ENCODE measurements around the gene MPDZ. TPM values are rescaled to one million over a fixed set of nuclear protein-coding genes. Genes with fewer than 3 reads are reported as not detected.

The MPDZ gene
- total RNA-seq, 1 donor from 2014 or later: 88.3 TPM

DNA sequence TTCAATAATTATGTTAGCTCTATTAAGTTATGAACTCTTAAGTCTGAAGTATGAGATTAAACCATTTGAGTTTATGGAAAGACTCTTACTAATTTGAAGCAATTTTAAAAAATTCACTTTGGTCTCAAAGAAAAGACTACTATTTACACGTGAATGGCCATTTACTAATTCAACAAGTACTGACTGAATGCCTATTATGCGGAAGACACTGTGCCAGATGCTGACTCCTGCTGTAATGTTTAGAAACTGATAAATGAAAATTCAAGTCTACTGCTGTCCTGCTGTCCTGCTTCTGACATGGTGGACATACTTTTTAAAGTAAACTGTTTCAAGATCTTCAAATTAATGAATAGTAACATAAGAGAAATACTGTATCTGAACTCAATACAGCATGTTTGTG lies 116.2 kb downstream of the MPDZ start:
- Histone ChIP-seq H3K4me3 (no peak overlapping the region), H3K27ac (no peak overlapping the region), H3K36me3 (no peaks in the 10 kb centered on the region), H3K4me2 (no peak overlapping the region), H3K9ac (no peak overlapping the region), H2AFZ (replicated peaks) (no peak overlapping the region), H3K79me2 (ENCODE audit: low read depth) (no peaks in the 10 kb centered on the region), H3K27me3 (no peaks in the 10 kb centered on the region), H3K4me1 (peaks cover 14% of the 10 kb centered on the region), H3F3A (ENCODE audit: low read depth) (no peaks in the 10 kb centered on the region), H3K9me3 (ENCODE audit: low read depth) (no peaks in the 10 kb centered on the region), H4K20me1 (ENCODE audit: low read depth) (no peaks in the 10 kb centered on the region)
- no peaks in the 10 kb centered on the region for H3K27me3 Mint-ChIP-seq (ENCODE audit: insufficient read depth, low read depth)
- H3K36me3 Mint-ChIP-seq: peaks cover 28% of the 10 kb centered on the region
- TF ChIP-seq, protein P1, sequence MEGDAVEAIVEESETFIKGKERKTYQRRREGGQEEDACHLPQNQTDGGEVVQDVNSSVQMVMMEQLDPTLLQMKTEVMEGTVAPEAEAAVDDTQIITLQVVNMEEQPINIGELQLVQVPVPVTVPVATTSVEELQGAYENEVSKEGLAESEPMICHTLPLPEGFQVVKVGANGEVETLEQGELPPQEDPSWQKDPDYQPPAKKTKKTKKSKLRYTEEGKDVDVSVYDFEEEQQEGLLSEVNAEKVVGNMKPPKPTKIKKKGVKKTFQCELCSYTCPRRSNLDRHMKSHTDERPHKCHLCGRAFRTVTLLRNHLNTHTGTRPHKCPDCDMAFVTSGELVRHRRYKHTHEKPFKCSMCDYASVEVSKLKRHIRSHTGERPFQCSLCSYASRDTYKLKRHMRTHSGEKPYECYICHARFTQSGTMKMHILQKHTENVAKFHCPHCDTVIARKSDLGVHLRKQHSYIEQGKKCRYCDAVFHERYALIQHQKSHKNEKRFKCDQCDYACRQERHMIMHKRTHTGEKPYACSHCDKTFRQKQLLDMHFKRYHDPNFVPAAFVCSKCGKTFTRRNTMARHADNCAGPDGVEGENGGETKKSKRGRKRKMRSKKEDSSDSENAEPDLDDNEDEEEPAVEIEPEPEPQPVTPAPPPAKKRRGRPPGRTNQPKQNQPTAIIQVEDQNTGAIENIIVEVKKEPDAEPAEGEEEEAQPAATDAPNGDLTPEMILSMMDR (IDR thresholded peaks at IDR 0.05): no peak
- TF ChIP-seq EZH2phosphoT487 (IDR thresholded peaks at IDR 0.05) (no peak), EZH2 (IDR thresholded peaks at IDR 0.05) (no peak)
- no peak overlapping the region for H3K27ac Mint-ChIP-seq
- DNase-seq (ENCODE audit: low spot score): no peak
- peaks cover 27% of the 10 kb centered on the region for H3K4me1 Mint-ChIP-seq
- no peak overlapping the region for H3K4me3 Mint-ChIP-seq
- no peaks in the 10 kb centered on the region for H3K9me3 Mint-ChIP-seq

DNA sequence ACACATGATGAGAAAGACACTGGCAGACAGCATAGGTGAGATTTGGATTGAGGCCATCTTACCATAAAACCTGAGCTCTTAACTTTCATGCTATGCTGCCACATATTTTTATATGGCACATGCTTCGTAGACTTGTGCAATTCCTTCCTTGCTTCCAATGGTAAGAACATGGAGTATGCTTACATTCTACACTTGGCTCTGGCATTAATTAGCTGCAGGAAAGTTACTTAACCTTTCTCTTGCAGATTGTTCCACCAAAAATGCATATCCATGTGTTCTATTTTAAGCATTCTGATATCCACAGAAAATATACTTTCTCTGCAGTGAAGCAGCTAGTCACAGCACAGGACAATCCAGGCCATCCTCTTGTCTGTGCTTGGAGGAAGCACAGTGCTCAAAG lies 119.4 kb downstream of the MPDZ start:
- H4K20me1 ChIP-seq (ENCODE audit: low read depth): no peaks in the 10 kb centered on the region
- no peaks in the 10 kb centered on the region for H3K36me3 ChIP-seq
- no peaks in the 10 kb centered on the region for H3F3A ChIP-seq (ENCODE audit: low read depth)
- no peaks in the 10 kb centered on the region for H3K27me3 ChIP-seq
- no peak overlapping the region for H3K4me3 ChIP-seq
- peaks cover 14% of the 10 kb centered on the region for H3K4me1 ChIP-seq
- H3K27ac ChIP-seq: no peak overlapping the region
- no peak overlapping the region for H2AFZ ChIP-seq (replicated peaks)
- H3K9ac ChIP-seq: no peak overlapping the region
- no peak for DNase-seq (ENCODE audit: low spot score)
- Mint-ChIP-seq H3K9me3 (no peaks in the 10 kb centered on the region), H3K4me3 (no peak overlapping the region), H3K4me1 (peaks cover 17% of the 10 kb centered on the region), H3K27me3 (ENCODE audit: insufficient read depth, low read depth) (no peaks in the 10 kb centered on the region), H3K27ac (no peak overlapping the region), H3K36me3 (peaks cover 27% of the 10 kb centered on the region)
- no peaks in the 10 kb centered on the region for H3K79me2 ChIP-seq (ENCODE audit: low read depth)
- TF ChIP-seq, protein P1 (IDR thresholded peaks at IDR 0.05): no peak
- no peak for TF ChIP-seq EZH2 (IDR thresholded peaks at IDR 0.05)
- no peak for TF ChIP-seq EZH2phosphoT487 (IDR thresholded peaks at IDR 0.05)
- H3K4me2 ChIP-seq: no peak overlapping the region
- no peaks in the 10 kb centered on the region for H3K9me3 ChIP-seq (ENCODE audit: low read depth)

DNA sequence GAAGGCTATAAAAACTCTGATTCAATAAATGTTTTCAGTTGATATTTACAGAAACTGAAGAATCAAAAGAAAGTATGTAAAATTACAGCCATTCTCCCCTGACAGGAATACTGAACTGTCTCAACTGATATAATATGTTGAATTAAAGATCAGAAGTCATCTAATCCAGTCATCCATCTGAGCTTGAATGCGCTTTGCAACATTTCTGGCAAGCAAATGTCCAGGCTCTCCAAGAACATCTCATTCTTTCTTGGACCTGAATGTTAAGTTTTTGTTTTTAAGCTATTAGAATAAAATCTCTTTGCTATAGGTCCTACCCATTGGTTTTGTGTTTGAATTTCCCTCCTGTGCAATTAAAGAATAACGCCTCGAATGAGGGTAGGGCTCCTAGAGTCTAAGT lies 120.5 kb downstream of the MPDZ start:
- no peak overlapping the region for H2AFZ ChIP-seq (replicated peaks)
- H3K9me3 ChIP-seq (ENCODE audit: low read depth): no peaks in the 10 kb centered on the region
- Mint-ChIP-seq H3K27me3 (ENCODE audit: insufficient read depth, low read depth) (no peaks in the 10 kb centered on the region), H3K36me3 (peaks cover 27% of the 10 kb centered on the region), H3K27ac (no peak overlapping the region), H3K4me1 (peaks cover 8% of the 10 kb centered on the region), H3K9me3 (no peaks in the 10 kb centered on the region), H3K4me3 (no peak overlapping the region)
- H3K79me2 ChIP-seq (ENCODE audit: low read depth): no peaks in the 10 kb centered on the region
- H3K9ac ChIP-seq: no peak overlapping the region
- H4K20me1 ChIP-seq (ENCODE audit: low read depth): no peaks in the 10 kb centered on the region
- no peak overlapping the region for H3K4me3 ChIP-seq
- H3K36me3 ChIP-seq: no peaks in the 10 kb centered on the region
- TF ChIP-seq, protein P1 (IDR thresholded peaks at IDR 0.05): no peak
- no peak for TF ChIP-seq EZH2 (IDR thresholded peaks at IDR 0.05)
- TF ChIP-seq EZH2phosphoT487 (IDR thresholded peaks at IDR 0.05): no peak
- no peak overlapping the region for H3K27ac ChIP-seq
- H3K4me2 ChIP-seq: no peak overlapping the region
- H3K27me3 ChIP-seq: no peaks in the 10 kb centered on the region
- H3K4me1 ChIP-seq: peaks cover 9% of the 10 kb centered on the region
- H3F3A ChIP-seq (ENCODE audit: low read depth): no peaks in the 10 kb centered on the region
- DNase-seq (ENCODE audit: low spot score): no peak

All from neural progenitor cell (in vitro differentiated cells).